SK-N-SH treated with all-trans-retinoic acid at 6 μM for 48 hours (cell line): Measurements from ENCODE around the gene CXXC5.
A peak's percentile ranks its signal among the peaks of the same experiment; 100 is the strongest.

Source experiments
- ATAC-seq: fragments of 200-7000 bp; cut with Tn5 transposase; 3 replicates; pipeline ENCODE4 v1.9.1; 2020; ENCODE audit warnings: mild to moderate bottlenecking, moderate library complexity
- ARNTL ChIP-seq: fragments of 450-650 bp; formaldehyde crosslinking; IDR thresholded peaks from 2 replicates; pipeline ENCODE4 v1.5.0; 2020; ENCODE audit warnings: low read depth, mild to moderate bottlenecking, moderate library complexity, borderline replicate concordance
- BACH2 ChIP-seq: fragments of 250-450 bp; sonication (Bioruptor Pico); IDR thresholded peaks from 2 replicates; pipeline ENCODE4 v1.9.0; 2021; ENCODE audit warnings: mild to moderate bottlenecking, borderline replicate concordance
- CREB5 ChIP-seq: fragments of 250-450 bp; sonication (Bioruptor Pico); IDR thresholded peaks from 2 replicates; pipeline ENCODE4 v1.5.1; 2020; ENCODE audit warnings: low read depth, mild to moderate bottlenecking, moderate library complexity
- CSDC2 ChIP-seq: fragments of 250-450 bp; sonication (Bioruptor Pico); IDR thresholded peaks from 2 replicates; pipeline ENCODE4 v1.5.0; 2020; ENCODE audit warnings: mild to moderate bottlenecking, moderate library complexity
- CSRNP3 ChIP-seq: fragments of 250-450 bp; sonication (Bioruptor Pico); IDR thresholded peaks from 2 replicates; pipeline ENCODE4 v1.5.1; 2021; ENCODE audit warnings: mild to moderate bottlenecking, moderate library complexity
- ESRRG ChIP-seq: fragments of 250-450 bp; sonication (Bioruptor Pico); IDR thresholded peaks from 2 replicates; pipeline ENCODE4 v1.6.1; 2021; ENCODE audit warnings: mild to moderate bottlenecking
- GLIS3 ChIP-seq: fragments of 250-450 bp; sonication (Bioruptor Pico); IDR thresholded peaks from 2 replicates; pipeline ENCODE4 v1.5.0; 2020; ENCODE audit warnings: mild to moderate bottlenecking, moderate library complexity
- ISL1 ChIP-seq: fragments of 250-450 bp; sonication (Bioruptor Pico); IDR thresholded peaks from 2 replicates; pipeline ENCODE4 v2.1.2; 2022; ENCODE audit warnings: mild to moderate bottlenecking, moderate library complexity
- OSR1 ChIP-seq: fragments of 250-450 bp; sonication (Bioruptor Pico); IDR thresholded peaks from 2 replicates; pipeline ENCODE4 v1.8.0; 2022; ENCODE audit warnings: moderate library complexity, mild to moderate bottlenecking, inconsistent platforms
- PATZ1 ChIP-seq: fragments of 250-450 bp; sonication (Bioruptor Pico); IDR thresholded peaks from 2 replicates; pipeline ENCODE4 v1.8.0; 2020; ENCODE audit warnings: mild to moderate bottlenecking, moderate library complexity, borderline replicate concordance
- POU6F1 ChIP-seq: fragments of 250-450 bp; sonication (Bioruptor Pico); IDR thresholded peaks from 2 replicates; pipeline ENCODE4 v1.8.0; 2021; ENCODE audit warnings: low read depth, mild to moderate bottlenecking, moderate library complexity, borderline replicate concordance
- PPARA ChIP-seq: fragments of 250-450 bp; sonication (Bioruptor Pico); IDR thresholded peaks from 2 replicates; pipeline ENCODE4 v1.5.0; 2020; ENCODE audit warnings: mild to moderate bottlenecking, borderline replicate concordance
- RARB ChIP-seq: fragments of 250-450 bp; sonication (Bioruptor Pico); IDR thresholded peaks from 2 replicates; pipeline ENCODE4 v1.8.0; 2021; ENCODE audit warnings: mild to moderate bottlenecking, moderate library complexity
- SNAI2 ChIP-seq: fragments of 250-450 bp; sonication (Bioruptor Pico); IDR thresholded peaks from 2 replicates; pipeline ENCODE4 v1.5.0; 2020; ENCODE audit warnings: mild to moderate bottlenecking, moderate library complexity
- TOX ChIP-seq: fragments of 250-450 bp; sonication (Bioruptor Pico); IDR thresholded peaks from 2 replicates; pipeline ENCODE4 v1.8.0; 2021; ENCODE audit warnings: mild to moderate bottlenecking, moderate library complexity, borderline replicate concordance
- TSHZ2 ChIP-seq: fragments of 250-450 bp; sonication (Bioruptor Pico); IDR thresholded peaks from 2 replicates; pipeline ENCODE4 v1.5.0; 2020; ENCODE audit warnings: mild to moderate bottlenecking, moderate library complexity
- ZC3H10 ChIP-seq: fragments of 250-450 bp; sonication (Bioruptor Pico); IDR thresholded peaks from 2 replicates; pipeline ENCODE4 v1.5.1; 2021; ENCODE audit warnings: mild to moderate bottlenecking, moderate library complexity
- ZFP3 ChIP-seq: fragments of 250-450 bp; sonication (Bioruptor Pico); IDR thresholded peaks from 2 replicates; pipeline ENCODE4 v1.5.0; 2020; ENCODE audit warnings: mild to moderate bottlenecking, moderate library complexity
- ZNF565 ChIP-seq: fragments of 450-650 bp; formaldehyde crosslinking; conservative IDR thresholded peaks from 2 replicates; pipeline ENCODE4 v1.5.0; 2020; ENCODE audit warnings: low read depth, mild to moderate bottlenecking, moderate library complexity
- ZNF70 ChIP-seq: fragments of 450-650 bp; formaldehyde crosslinking; IDR thresholded peaks from 2 replicates; pipeline ENCODE4 v1.5.0; 2020; ENCODE audit warnings: mild to moderate bottlenecking, moderate library complexity

Gene CXXC5

GRCh38 chr5:139605887-139606286 lies 42.3 kb upstream of the CXXC5 start:
- TF ChIP-seq OSR1 (CRISPR knock-in tag) = no peak
- no peak for TF ChIP-seq ZNF565 (CRISPR knock-in tag)
- no peak for TF ChIP-seq ZC3H10
- TF ChIP-seq ARNTL (CRISPR knock-in tag) = no peak
- no peak for TF ChIP-seq BACH2 (CRISPR knock-in tag)
- TF ChIP-seq GLIS3 (CRISPR knock-in tag) = no peak
- no peak for TF ChIP-seq CSRNP3 (CRISPR knock-in tag)
- TF ChIP-seq ESRRG (CRISPR knock-in tag) = no peak
- no peak for TF ChIP-seq RARB (CRISPR knock-in tag)
- no peak for TF ChIP-seq PPARA (CRISPR knock-in tag)
- no peak for TF ChIP-seq CREB5 (CRISPR knock-in tag)
- TF ChIP-seq SNAI2 (CRISPR knock-in tag) = no peak
- TF ChIP-seq TSHZ2 (CRISPR knock-in tag) = no peak
- TF ChIP-seq ZNF70 = no peak
- ATAC-seq = no peak

DNA sequence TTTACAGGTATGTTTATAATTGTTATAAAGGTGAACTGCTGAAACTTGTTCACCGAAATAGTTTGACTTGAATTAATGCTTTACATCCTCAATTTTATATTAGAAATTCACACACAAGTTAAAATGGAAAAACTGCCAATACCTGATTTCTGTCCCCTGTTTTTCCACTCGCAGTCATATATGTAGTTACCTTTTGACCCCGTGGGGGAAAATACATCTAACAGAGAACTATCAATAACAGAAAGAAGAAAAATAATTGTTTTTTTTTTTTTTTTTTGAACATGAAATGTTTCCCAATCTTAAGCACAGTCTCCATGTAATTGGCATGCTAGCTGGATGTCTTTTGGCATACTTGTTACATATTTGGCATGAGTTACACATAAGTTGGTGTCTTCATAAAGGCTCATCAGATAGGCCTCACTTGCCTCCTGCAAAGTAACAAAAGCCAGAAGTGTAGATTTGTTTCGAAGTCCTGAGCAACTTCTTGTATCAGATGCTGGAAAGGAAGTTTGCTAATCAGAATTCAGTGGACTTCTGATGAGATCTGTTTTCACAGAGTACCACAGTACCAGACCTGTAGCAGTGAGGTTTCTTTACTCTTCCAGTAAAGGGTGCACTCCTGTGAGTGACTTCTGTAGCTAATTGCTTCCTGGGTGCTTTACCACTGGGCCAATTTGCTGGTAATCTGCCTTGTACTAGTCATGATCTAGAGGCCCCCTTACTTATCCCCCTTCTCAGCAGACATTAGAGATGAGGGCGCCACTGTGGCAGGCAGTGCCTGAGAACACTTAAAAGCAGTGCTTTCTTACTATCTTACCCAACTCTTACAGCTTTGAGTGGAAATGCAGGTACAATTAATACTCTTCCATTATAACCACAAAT lies 36.2 kb upstream of the CXXC5 start:
- no peak for TF ChIP-seq RARB (CRISPR knock-in tag)
- TF ChIP-seq CSRNP3 (CRISPR knock-in tag) = no peak
- TF ChIP-seq ZNF565 (CRISPR knock-in tag) = no peak
- no peak for TF ChIP-seq BACH2 (CRISPR knock-in tag)
- TF ChIP-seq TOX (CRISPR knock-in tag) = no peak
- no peak for TF ChIP-seq CSDC2
- peak; percentile 47 for ATAC-seq

DNA sequence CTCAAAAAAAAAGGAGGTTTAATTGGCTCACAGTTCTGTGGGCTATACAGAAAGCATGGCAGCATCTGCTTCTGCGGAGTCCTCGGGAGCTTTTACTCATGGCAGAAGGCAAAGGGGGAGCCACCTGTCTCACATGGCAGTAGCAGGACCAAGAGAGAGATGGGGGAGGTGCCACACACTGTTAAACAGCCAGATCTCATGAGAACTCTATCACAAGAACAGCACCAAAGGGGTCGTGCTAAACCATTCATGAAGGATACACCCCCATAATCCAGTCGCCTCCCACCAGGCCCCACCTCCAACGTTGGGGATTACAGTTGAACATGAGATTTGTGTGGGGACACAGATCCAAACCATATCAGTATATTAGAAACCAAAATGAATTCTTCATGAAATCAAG lies 28.3 kb upstream of the CXXC5 start:
- no peak for ATAC-seq

More for the DNA sequence above, 28.3 kb upstream of the CXXC5 start:
- no peak for TF ChIP-seq POU6F1
- TF ChIP-seq ZC3H10 = no peak
- no peak for TF ChIP-seq PPARA (CRISPR knock-in tag)
- TF ChIP-seq ZNF70 = no peak
- no peak for TF ChIP-seq ZFP3 (CRISPR knock-in tag)
- TF ChIP-seq RARB (CRISPR knock-in tag) = no peak
- TF ChIP-seq OSR1 (CRISPR knock-in tag) = no peak
- no peak for TF ChIP-seq ESRRG (CRISPR knock-in tag)
- no peak for TF ChIP-seq BACH2 (CRISPR knock-in tag)
- no peak for TF ChIP-seq CSRNP3 (CRISPR knock-in tag)
- TF ChIP-seq ZNF565 (CRISPR knock-in tag) = no peak
- TF ChIP-seq ISL1 = no peak
- TF ChIP-seq PATZ1 = no peak
- no peak for TF ChIP-seq TSHZ2 (CRISPR knock-in tag)
